Nucleus accumbens (tissue), 56 donors: Measurements from ENCODE around the gene FGD4.
A peak's percentile ranks its signal among the peaks of the same experiment; 100 is the strongest.
"Not testable (repeated sequence)": the region's sequence is repeated elsewhere in the genome, so short reads cannot be mapped to it uniquely, and the experiment has no call there.

Experiments used
- DNase-seq, 56 donors: peaks; one replicate each; lab custom pipeline; 2025; lab: John Stamatoyannopoulos, UW

Gene FGD4

DNA sequence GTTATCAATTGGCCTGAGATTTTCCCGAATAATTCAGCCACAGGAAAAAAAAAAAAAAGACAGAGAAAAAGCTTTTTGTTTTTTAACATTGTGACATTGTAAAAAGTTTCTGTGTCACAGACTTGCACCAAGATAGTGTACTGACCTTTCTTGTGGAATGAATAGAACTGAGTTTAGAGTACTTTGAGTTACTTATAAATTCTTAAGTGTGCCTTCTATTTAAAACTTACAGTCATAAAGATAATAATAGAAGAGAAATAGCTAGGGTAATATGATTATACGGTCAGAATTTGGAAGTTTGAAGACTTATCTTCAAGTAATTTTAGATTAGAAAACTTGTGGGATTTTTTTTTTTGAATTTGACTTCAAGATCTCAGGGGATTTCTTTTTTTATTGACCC, 88.8 kb downstream of the FGD4 start:
- DNase-seq, result no peak

GRCh38 chr12:32489070-32489469, 89.7 kb downstream of the FGD4 start:
- DNase-seq, result no peak

- DNase-seq, result no peak
These were observed 91.4 kb downstream of the FGD4 start for GRCh38 chr12:32490801-32491200.

GRCh38 chr12:32493282-32493681, 93.9 kb downstream of the FGD4 start:
- DNase-seq, result no peak

DNA sequence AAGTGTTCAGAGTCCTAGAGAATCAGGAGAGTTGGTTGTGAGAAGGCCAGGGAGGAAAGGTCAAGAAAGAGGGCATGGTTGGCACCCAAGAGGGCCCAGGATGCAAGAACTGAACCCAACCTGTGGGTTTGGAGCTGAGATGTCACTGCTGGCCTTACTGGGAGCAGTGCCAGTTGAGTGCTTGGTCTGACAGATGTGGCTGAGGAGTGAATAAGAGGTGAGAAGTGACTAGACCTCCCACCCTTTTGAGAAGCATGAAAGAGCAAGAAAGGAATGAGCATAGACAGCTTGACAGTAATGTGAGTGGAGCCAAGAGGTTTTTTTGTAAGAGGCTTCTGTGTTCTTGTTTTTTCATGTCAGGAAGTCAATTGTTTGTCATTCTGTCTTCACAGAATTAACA, 95.3 kb downstream of the FGD4 start:
- DNase-seq, result no peak

DNA sequence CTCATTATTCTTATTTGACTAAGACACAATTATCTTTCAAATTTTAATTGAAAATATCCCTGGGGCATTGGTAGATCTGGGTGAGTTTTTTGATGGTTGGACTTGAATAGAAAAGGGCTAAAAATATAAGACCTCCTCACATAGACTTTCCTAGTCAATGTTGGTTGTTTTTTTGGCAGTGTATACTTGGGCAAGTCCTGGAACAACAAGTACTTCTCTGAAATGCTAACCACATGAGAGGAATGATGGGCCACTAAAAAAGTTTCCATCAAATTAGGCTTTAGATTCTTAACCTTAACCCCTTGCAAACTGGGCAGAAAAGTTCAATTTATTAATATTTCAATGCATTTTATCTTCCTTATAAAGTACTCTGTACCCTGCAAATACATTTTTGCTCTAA, 97.6 kb downstream of the FGD4 start:
- DNase-seq, result no peak

- no peak for DNase-seq
These were observed 98.5 kb downstream of the FGD4 start for GRCh38 chr12:32497864-32498263.

- no peak for DNase-seq
These were observed 99.7 kb downstream of the FGD4 start for GRCh38 chr12:32499048-32499447.

GRCh38 chr12:32501835-32502333, 102.5 kb downstream of the FGD4 start:
- peak in 54 of 56 donors; percentile 14 to 82 (median 52) for DNase-seq

DNA sequence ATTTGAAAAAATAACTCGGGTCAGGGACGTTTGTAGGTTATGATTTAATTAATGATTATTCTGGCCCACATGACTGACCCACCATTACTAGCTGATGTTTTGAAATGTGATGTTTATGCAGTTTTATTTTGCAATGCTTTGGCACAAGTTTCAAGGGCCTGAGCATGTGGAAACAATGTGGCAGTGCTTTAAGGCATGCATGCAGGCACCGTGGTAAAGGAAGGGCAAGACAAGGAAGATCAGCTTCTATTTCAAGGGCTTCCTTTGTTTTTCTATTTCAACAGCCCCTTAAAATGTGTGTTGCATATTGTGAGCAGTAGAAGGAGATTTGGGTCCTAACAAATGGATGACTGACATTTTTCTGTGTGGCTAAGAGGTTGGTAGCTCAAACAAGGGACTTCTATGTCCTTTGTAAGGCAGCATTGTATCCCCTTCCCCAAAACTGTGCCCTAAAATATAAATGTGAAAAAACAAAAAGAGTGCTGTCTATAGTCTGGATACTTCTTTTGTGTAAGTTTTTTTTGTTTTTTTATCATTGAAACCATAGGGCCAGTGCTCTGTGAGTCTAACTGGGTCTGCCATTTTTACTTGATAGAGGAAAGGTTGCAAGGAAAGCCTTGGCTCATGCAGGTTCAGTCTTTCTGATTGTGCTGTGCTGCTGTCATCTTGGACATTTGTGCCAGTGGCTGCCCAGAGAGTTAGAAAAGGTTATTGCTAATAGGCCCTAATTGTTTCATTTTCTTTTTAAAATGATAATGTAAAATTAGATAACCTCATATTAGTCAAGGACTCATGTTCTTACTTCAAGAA, 103.5 kb downstream of the FGD4 start:
- DNase-seq, result peak in 12 of 56 donors; percentile 9 to 47 (median 23)

- no peak for DNase-seq
These were observed 104.4 kb downstream of the FGD4 start for GRCh38 chr12:32503730-32504129.

GRCh38 chr12:32504591-32504990, 105.2 kb downstream of the FGD4 start:
- no peak for DNase-seq

- DNase-seq, result no peak
These were observed 105.9 kb downstream of the FGD4 start for GRCh38 chr12:32505067-32505945.

GRCh38 chr12:32507096-32507941, 108.0 kb downstream of the FGD4 start:
- not testable (repeated sequence) for DNase-seq

- DNase-seq, result no peak
These were observed 108.6 kb downstream of the FGD4 start for GRCh38 chr12:32507942-32508320.

DNA sequence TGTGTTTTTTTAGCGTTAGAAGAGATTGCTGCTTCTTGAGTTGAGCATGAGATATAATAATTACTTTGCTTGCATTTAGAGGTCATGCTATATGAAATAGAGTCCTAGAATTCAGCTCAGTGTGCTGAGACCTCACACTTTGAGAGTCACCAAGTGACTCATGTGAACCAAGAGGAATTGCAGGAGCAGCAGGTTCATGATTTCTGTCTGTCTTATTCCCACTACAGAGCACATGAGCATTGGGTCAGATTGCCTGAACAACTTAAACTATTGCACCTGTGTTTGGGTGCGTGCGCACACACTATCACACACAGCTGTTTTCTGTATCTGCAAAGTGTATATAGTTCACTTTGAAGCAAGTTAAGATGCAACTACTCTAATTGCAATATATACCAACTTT, 109.3 kb downstream of the FGD4 start:
- DNase-seq, result no peak

DNA sequence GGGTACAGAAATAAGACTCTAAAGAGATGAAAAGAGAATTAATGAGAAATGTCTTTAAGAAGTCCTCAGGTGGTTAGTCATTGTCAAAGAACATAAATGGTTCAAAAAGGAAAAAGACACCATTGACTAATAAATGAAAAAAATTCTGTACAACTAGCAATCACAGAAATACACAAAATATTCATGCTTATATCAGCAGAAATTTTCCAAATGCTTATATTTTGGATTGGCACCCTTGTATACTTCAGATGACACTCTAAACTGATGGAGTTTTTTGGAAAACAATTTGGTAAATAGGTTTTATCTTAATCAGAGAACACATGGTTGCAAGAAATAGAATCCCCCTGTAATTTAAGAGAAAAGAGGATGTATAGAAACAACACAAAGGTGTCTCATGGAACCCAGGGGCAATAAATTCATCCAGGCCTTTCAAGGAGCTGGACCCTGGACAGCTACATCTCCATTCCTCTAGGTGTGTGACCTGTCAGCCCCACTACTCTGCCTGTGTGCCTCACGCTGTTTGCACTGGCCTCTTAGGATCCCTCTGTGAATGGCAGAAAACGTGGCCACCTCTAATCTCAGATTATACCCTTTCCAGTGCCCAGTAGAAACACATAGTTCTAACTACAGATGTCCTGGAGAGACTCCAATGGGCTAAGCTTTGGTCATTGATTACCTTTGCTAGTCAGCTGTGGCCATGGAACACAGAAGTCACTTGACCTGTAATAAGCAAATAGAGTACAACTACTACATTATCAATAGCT, 110.2 kb downstream of the FGD4 start:
- DNase-seq, result no peak

GRCh38 chr12:32511976-32512375, 112.6 kb downstream of the FGD4 start:
- not testable (repeated sequence) for DNase-seq

GRCh38 chr12:32512379-32512778, 113.0 kb downstream of the FGD4 start:
- DNase-seq, result no peak

DNA sequence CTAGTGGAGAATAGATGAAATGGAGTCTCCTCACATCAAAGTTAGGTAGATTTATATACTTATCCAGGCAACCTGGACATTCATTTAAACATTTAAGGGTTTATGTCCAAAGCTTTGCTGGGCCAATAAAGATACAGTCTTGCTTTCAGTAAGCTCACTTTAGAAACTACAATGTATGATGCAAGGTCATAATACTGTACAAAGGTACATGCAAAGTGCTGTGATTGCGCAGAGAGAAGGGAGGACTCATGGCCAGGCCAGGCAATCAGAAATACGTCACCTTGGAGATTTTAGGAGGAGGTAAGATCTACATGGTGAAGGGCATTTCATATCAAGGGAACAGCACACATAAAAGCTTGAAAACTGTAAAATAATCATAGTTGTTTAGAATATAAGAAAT, 113.6 kb downstream of the FGD4 start:
- DNase-seq, result no peak
